WTC11 (cell line): ENCODE data around the gene MIEF1. TPM values are rescaled to one million over a fixed set of nuclear protein-coding genes. Genes with fewer than 3 reads are reported as not detected.

Source experiments
- ATAC-seq: fragments of 200-7000 bp; cut with Tn5 transposase; 2 replicates; pipeline ENCODE4 v1.10.0; 2021; ENCODE audit warnings: mild to moderate bottlenecking, moderate library complexity
- CTCF ChIA-PET: fragments of 300-600 bp; sonication (Branson Sonifier 250); formaldehyde crosslinking; loops from one replicate; lab custom pipeline; 2021; ENCODE audit warnings: antibody characterized with exemption; lab: Charles Lee
- POLR2A ChIA-PET: fragments of 350-600 bp; sonication (Branson Sonifier 250); formaldehyde crosslinking; loops from one replicate; lab custom pipeline; 2021; ENCODE audit warnings: antibody characterized with exemption; lab: Charles Lee
- DNase-seq: peaks from one replicate; pipeline ENCODE4 v3.0.0; 2021; ENCODE audit warnings: low spot score
- H3K27ac Mint-ChIP-seq: 2 replicates; pipeline ENCODE4 v1.8.0; 2021; ENCODE audit warnings: mixed read lengths
- H3K27me3 Mint-ChIP-seq: 2 replicates; pipeline ENCODE4 v1.8.0; 2021; ENCODE audit warnings: low read depth, mild to moderate bottlenecking, moderate library complexity, mixed read lengths
- H3K36me3 Mint-ChIP-seq: 2 replicates; pipeline ENCODE4 v1.8.0; 2021; ENCODE audit warnings: mixed read lengths
- H3K4me1 Mint-ChIP-seq: 2 replicates; pipeline ENCODE4 v1.8.0; 2022; ENCODE audit warnings: mixed read lengths
- H3K4me3 Mint-ChIP-seq: 2 replicates; pipeline ENCODE4 v1.8.0; 2021; ENCODE audit warnings: mild to moderate bottlenecking, moderate library complexity, mixed read lengths
- H3K9me3 Mint-ChIP-seq: 2 replicates; pipeline ENCODE4 v1.8.0; 2021; ENCODE audit warnings: mixed read lengths
- ATF1 ChIP-seq: sonication (generic); formaldehyde crosslinking; IDR thresholded peaks from 2 replicates; pipeline ENCODE4 v1.8.1; 2023; ENCODE audit warnings: mild to moderate bottlenecking, moderate library complexity, missing genetic modification reagents
- NFATC4 ChIP-seq: fragments of 250-450 bp; sonication (Bioruptor Pico); IDR thresholded peaks from 2 replicates; pipeline ENCODE4 v1.9.0; 2021; ENCODE audit warnings: mild to moderate bottlenecking
- NFYB ChIP-seq: sonication (generic); formaldehyde crosslinking; conservative IDR thresholded peaks from 2 replicates; pipeline ENCODE4 v1.8.0; 2022; ENCODE audit warnings: low read depth, missing genetic modification reagents
- TCF7 ChIP-seq: sonication (generic); formaldehyde crosslinking; IDR thresholded peaks from 2 replicates; pipeline ENCODE4 v1.8.0; 2022; ENCODE audit warnings: mild to moderate bottlenecking, low read depth, missing genetic modification reagents, moderate library complexity
- TEAD1 ChIP-seq: sonication (generic); formaldehyde crosslinking; IDR thresholded peaks from 2 replicates; pipeline ENCODE4 v1.8.0; 2022; ENCODE audit warnings: mild to moderate bottlenecking, missing genetic modification reagents
- ZNF121 ChIP-seq: sonication (generic); formaldehyde crosslinking; IDR thresholded peaks from 2 replicates; pipeline ENCODE4 v1.8.0; 2023; ENCODE audit warnings: missing genetic modification reagents
- ZNF138 ChIP-seq: sonication (generic); formaldehyde crosslinking; conservative IDR thresholded peaks from 2 replicates; pipeline ENCODE4 v1.8.1; 2022; ENCODE audit warnings: mild to moderate bottlenecking, moderate library complexity, missing genetic modification reagents
- ZNF416 ChIP-seq: fragments of 250-450 bp; sonication (Bioruptor Pico); IDR thresholded peaks from 2 replicates; pipeline ENCODE4 v1.9.0; 2021; ENCODE audit warnings: mild to moderate bottlenecking, inconsistent platforms
- total RNA-seq: library from RNA; stranded (reverse); gene quantifications from 3 replicates; pipeline ENCODE4 v1.2.3, GENCODE V29; 2021
- TF ChIP-seq, protein P1 (sequence below): sonication (generic); formaldehyde crosslinking; IDR thresholded peaks from 2 replicates; pipeline ENCODE4 v1.8.1; 2023; ENCODE audit warnings: mild to moderate bottlenecking, missing genetic modification reagents, moderate library complexity
- TF ChIP-seq, protein P2 (sequence below): sonication (generic); formaldehyde crosslinking; IDR thresholded peaks from 2 replicates; pipeline ENCODE4 v1.8.1; 2023; ENCODE audit warnings: mild to moderate bottlenecking, moderate library complexity, missing genetic modification reagents
- TF ChIP-seq, protein P3 (sequence below): sonication (generic); formaldehyde crosslinking; IDR thresholded peaks from 2 replicates; pipeline ENCODE4 v1.8.1; 2023; ENCODE audit warnings: mild to moderate bottlenecking, missing genetic modification reagents
- TF ChIP-seq, protein P4 (sequence below): sonication (generic); formaldehyde crosslinking; IDR thresholded peaks from 2 replicates; pipeline ENCODE4 v1.8.0; 2022; ENCODE audit warnings: mild to moderate bottlenecking, missing genetic modification reagents
- TF ChIP-seq, protein P5 (sequence below): sonication (generic); formaldehyde crosslinking; IDR thresholded peaks from 2 replicates; pipeline ENCODE4 v1.8.1; 2022; ENCODE audit warnings: mild to moderate bottlenecking, moderate library complexity, missing genetic modification reagents
- TF ChIP-seq, protein P6 (sequence below): fragments of 250-450 bp; sonication (Bioruptor Pico); IDR thresholded peaks from 2 replicates; pipeline ENCODE4 v2.1.2; 2022; ENCODE audit warnings: mild to moderate bottlenecking, moderate library complexity
- TF ChIP-seq, protein P7 (sequence below): sonication (generic); formaldehyde crosslinking; IDR thresholded peaks from 2 replicates; pipeline ENCODE4 v1.8.0; 2023; ENCODE audit warnings: missing genetic modification reagents, mild to moderate bottlenecking, borderline replicate concordance

Gene MIEF1
- total RNA-seq, 1 experiment from 2014 or later = 38.7 TPM

DNA sequence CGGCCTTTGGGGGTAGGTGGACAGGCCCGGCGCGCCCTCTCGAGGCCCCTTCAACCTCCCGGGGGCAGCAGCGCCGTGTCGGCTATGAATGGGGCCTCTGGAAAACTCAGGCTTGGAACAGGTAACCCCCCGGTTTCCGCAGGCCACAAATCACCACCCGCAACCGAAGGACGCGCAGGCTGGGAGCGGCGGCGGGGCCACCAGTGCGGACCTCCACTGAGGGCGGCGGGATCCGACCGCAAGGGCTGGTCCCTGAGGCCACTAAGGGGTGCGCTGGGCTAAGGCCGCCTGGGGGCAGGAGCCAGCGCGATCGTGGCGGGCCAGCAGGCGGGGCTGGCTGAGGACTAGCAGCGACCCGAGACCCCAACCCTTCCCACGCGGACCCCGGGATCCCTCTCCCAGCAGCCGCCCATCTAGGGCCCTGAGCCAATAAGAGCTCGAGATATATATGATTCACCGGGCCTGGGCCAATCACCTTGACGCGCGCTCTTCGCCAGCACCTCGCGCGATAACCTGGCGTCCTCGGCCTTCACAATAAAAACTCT, 17.7 kb downstream of the MIEF1 start:
- peak; percentile 97 for DNase-seq
- Mint-ChIP-seq H3K27me3 (peaks cover 34% of the 10 kb centered on the region), H3K4me3 (peak overlapping the region; percentile 95), H3K36me3 (peaks cover 65% of the 10 kb centered on the region), H3K27ac (peak overlapping the region; percentile 100), H3K4me1 (peaks cover 34% of the 10 kb centered on the region), H3K9me3 (no peaks in the 10 kb centered on the region)
- ChIA-PET POLR2A (interaction anchor here (0.5 to 1.7 kb wide), 25 partner anchors 9 to 1887 kb away, joined by 3 to 16 read pairs (median 3); partner anchors contain the start of genes MIEF1, RPL3, RPS19BP1 and TAB1), CTCF (interaction anchor here (0.6 to 1.0 kb wide), 21 partner anchors 9 to 413 kb away, joined by 3 to 36 read pairs (median 4); partner anchors contain the start of genes MIEF1, RPL3 and TAB1)
- TF ChIP-seq, protein P1, sequence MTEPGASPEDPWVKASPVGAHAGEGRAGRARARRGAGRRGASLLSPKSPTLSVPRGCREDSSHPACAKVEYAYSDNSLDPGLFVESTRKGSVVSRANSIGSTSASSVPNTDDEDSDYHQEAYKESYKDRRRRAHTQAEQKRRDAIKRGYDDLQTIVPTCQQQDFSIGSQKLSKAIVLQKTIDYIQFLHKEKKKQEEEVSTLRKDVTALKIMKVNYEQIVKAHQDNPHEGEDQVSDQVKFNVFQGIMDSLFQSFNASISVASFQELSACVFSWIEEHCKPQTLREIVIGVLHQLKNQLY = no peak
- TF ChIP-seq, protein P2, sequence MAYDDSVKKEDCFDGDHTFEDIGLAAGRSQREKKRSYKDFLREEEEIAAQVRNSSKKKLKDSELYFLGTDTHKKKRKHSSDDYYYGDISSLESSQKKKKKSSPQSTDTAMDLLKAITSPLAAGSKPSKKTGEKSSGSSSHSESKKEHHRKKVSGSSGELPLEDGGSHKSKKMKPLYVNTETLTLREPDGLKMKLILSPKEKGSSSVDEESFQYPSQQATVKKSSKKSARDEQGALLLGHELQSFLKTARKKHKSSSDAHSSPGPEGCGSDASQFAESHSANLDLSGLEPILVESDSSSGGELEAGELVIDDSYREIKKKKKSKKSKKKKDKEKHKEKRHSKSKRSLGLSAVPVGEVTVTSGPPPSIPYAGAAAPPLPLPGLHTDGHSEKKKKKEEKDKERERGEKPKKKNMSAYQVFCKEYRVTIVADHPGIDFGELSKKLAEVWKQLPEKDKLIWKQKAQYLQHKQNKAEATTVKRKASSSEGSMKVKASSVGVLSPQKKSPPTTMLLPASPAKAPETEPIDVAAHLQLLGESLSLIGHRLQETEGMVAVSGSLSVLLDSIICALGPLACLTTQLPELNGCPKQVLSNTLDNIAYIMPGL (CRISPR knock-in tag) = peak; percentile 79; the same call in 1 of the 2 replicates
- TF ChIP-seq, protein P3, sequence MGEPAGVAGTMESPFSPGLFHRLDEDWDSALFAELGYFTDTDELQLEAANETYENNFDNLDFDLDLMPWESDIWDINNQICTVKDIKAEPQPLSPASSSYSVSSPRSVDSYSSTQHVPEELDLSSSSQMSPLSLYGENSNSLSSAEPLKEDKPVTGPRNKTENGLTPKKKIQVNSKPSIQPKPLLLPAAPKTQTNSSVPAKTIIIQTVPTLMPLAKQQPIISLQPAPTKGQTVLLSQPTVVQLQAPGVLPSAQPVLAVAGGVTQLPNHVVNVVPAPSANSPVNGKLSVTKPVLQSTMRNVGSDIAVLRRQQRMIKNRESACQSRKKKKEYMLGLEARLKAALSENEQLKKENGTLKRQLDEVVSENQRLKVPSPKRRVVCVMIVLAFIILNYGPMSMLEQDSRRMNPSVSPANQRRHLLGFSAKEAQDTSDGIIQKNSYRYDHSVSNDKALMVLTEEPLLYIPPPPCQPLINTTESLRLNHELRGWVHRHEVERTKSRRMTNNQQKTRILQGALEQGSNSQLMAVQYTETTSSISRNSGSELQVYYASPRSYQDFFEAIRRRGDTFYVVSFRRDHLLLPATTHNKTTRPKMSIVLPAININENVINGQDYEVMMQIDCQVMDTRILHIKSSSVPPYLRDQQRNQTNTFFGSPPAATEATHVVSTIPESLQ = no peak
- TF ChIP-seq, protein P4, sequence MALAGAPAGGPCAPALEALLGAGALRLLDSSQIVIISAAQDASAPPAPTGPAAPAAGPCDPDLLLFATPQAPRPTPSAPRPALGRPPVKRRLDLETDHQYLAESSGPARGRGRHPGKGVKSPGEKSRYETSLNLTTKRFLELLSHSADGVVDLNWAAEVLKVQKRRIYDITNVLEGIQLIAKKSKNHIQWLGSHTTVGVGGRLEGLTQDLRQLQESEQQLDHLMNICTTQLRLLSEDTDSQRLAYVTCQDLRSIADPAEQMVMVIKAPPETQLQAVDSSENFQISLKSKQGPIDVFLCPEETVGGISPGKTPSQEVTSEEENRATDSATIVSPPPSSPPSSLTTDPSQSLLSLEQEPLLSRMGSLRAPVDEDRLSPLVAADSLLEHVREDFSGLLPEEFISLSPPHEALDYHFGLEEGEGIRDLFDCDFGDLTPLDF (CRISPR knock-in tag) = 0 out of 2 replicates have a peak, but pooled peaks have one; percentile 4
- TF ChIP-seq ATF1 = no peak
- TF ChIP-seq TEAD1 (CRISPR knock-in tag) = no peak
- TF ChIP-seq NFYB (CRISPR knock-in tag) = peak; percentile 87
- no peak for TF ChIP-seq ZNF138 (CRISPR knock-in tag)
- 0 out of 2 replicates have a peak, but pooled peaks have one; percentile 35 for TF ChIP-seq NFATC4 (CRISPR knock-in tag)
- TF ChIP-seq, protein P5, sequence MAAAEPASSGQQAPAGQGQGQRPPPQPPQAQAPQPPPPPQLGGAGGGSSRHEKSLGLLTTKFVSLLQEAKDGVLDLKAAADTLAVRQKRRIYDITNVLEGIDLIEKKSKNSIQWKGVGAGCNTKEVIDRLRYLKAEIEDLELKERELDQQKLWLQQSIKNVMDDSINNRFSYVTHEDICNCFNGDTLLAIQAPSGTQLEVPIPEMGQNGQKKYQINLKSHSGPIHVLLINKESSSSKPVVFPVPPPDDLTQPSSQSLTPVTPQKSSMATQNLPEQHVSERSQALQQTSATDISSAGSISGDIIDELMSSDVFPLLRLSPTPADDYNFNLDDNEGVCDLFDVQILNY (CRISPR knock-in tag) = peak; percentile 29; the same call in 1 of the 2 replicates
- TF ChIP-seq ZNF121 (CRISPR knock-in tag) = no peak
- peak; percentile 84; the same call in 1 of the 2 replicates for TF ChIP-seq ZNF416 (CRISPR knock-in tag)
- TF ChIP-seq, protein P6, sequence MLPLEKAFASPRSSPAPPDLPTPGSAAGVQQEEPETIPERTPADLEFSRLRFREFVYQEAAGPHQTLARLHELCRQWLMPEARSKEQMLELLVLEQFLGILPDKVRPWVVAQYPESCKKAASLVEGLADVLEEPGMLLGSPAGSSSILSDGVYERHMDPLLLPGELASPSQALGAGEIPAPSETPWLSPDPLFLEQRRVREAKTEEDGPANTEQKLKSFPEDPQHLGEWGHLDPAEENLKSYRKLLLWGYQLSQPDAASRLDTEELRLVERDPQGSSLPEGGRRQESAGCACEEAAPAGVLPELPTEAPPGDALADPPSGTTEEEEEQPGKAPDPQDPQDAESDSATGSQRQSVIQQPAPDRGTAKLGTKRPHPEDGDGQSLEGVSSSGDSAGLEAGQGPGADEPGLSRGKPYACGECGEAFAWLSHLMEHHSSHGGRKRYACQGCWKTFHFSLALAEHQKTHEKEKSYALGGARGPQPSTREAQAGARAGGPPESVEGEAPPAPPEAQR (CRISPR knock-in tag) = no peak
- TF ChIP-seq TCF7 (CRISPR knock-in tag) = no peak
- TF ChIP-seq, protein P7, sequence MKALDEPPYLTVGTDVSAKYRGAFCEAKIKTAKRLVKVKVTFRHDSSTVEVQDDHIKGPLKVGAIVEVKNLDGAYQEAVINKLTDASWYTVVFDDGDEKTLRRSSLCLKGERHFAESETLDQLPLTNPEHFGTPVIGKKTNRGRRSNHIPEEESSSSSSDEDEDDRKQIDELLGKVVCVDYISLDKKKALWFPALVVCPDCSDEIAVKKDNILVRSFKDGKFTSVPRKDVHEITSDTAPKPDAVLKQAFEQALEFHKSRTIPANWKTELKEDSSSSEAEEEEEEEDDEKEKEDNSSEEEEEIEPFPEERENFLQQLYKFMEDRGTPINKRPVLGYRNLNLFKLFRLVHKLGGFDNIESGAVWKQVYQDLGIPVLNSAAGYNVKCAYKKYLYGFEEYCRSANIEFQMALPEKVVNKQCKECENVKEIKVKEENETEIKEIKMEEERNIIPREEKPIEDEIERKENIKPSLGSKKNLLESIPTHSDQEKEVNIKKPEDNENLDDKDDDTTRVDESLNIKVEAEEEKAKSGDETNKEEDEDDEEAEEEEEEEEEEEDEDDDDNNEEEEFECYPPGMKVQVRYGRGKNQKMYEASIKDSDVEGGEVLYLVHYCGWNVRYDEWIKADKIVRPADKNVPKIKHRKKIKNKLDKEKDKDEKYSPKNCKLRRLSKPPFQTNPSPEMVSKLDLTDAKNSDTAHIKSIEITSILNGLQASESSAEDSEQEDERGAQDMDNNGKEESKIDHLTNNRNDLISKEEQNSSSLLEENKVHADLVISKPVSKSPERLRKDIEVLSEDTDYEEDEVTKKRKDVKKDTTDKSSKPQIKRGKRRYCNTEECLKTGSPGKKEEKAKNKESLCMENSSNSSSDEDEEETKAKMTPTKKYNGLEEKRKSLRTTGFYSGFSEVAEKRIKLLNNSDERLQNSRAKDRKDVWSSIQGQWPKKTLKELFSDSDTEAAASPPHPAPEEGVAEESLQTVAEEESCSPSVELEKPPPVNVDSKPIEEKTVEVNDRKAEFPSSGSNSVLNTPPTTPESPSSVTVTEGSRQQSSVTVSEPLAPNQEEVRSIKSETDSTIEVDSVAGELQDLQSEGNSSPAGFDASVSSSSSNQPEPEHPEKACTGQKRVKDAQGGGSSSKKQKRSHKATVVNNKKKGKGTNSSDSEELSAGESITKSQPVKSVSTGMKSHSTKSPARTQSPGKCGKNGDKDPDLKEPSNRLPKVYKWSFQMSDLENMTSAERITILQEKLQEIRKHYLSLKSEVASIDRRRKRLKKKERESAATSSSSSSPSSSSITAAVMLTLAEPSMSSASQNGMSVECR (CRISPR knock-in tag) = peak; percentile 29; the same call in 1 of the 2 replicates
- peak; percentile 89 for ATAC-seq
